ENCODE results near the gene C2CD2.

Gene C2CD2

DNA sequence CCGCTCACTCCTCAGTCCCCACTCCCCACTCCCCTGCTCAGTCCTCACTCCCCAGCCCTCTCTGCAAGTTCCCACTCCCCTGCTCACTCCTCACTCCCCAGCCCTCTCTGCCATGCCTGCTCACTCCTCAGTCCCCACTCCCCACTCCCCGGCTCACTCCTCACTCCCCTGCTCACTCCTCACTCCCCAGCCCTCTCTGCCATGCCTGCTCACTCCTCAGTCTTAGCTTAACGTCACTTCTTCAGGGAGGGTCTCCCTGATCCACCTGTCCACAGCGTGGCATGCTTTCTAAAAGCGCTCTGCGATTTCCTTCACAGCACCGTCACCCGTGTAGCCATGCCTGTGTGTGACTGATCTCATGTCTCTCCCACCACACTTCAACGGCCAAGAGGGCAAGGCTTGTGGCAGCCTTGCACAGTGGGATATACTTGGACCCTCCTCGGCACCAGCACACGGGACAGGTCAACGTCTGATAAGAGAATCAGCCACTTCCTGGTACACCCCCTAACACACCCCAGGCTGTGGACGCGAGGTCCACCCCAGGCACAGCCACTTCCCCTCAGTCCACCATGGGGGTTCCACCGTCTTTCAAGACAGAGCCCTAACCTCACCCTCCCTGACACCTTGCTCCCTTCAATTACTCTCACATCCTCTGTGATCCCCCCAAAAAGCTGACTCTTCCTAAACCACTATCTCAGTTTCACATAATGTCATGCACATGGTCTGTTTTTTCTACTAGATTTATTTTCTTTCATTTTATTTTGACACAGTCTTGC is 88.6 kb downstream of the C2CD2 start:
- DNase-seq (ENCODE audit: low read depth), result no peak

DNA sequence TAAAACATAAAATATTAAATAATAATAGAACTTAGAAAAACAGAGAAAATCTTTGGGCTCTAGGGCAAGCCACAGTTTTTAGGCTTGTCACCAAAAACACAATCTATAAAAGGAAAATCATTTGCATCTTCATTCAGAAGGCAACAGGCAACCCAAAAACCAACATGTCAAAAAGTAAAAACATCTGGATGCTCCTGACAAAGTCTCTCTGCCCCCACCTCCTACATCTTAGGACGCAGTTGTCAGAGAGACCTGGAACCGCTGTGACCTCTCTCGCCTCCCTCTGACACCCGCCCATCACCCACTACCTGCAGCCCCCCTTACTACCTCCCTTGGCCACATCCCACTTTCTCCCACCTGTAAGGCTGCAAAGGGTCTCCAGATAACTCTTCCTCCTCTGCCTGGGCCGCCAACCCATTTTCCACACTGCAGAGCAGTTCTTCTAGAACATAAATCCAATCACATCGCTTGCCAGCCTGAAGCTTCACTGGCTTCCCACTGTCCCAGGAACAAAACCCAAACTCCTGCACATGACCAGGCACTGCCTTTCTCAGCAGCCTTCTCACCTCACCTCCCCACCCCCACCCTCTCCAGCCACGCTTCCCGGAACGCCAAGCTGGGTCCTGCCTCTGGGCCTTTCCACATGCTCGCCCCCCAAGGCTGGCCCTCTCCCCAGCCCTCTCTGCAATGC is 89.4 kb downstream of the C2CD2 start:
- DNase-seq (ENCODE audit: low read depth), result no peak

GRCh38 chr21:41863439-41863740 is 90.4 kb downstream of the C2CD2 start:
- no peak for DNase-seq (ENCODE audit: low read depth)

GRCh38 chr21:41861987-41862386 is 91.8 kb downstream of the C2CD2 start:
- DNase-seq (ENCODE audit: low read depth), result no peak

DNA sequence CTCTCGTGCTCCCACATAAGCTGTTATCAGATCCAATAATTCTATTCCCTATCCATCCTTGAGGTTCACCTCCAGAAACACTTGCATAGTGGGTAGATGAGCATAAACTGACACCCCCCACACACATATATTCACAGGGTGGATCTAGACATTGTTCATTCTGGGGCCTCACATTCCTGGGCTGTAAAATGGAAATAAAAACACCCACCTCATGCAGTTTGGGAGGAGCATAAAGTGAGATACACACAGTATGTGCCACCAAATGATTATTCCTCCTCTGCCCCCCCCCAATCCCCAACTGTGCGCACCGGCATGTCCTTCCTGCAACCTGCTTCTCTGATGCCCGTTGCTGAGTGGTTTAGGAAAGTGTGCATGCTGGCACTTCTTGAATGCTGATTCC is 92.6 kb downstream of the C2CD2 start:
- no peak for DNase-seq (ENCODE audit: low read depth)

DNA sequence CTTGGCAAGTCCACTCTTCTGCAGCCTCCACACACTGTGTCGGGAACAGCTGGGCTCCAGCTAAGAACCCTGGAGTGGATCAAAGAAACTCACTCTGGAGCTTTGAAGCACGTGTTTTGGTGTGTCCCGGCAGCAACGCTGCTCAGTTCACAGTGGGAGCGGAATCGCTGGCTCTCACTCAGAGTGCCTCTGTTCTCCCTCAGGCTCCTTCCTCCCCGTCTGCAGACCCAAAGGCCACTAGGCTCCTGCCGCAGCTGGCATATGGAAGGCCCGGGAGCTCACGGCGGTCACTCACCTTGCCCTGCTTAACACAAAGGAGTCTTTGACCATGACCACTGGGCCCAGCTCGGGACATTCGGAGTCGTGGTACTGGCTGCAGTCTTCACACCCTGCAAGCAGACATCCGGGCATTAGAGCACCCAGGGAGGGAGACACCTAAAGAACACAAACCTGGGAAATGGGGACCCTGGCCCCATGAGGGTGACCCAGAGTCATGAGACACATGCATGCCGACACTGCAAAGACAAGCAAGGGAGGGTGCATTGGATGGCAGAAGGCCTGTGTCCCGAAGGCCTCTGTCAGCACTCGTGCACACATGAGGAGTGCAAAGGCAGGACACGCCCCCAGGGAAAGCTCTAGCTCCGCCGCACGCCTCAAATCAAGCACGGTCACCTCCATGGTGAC is 94.4 kb downstream of the C2CD2 start:
- no peak for DNase-seq (ENCODE audit: low read depth)

- DNase-seq (ENCODE audit: low read depth), result no peak
Observed at GRCh38 chr21:41858466-41859296, 95.1 kb downstream of the C2CD2 start.

GRCh38 chr21:41857771-41858300 is 96.0 kb downstream of the C2CD2 start:
- no peak for DNase-seq (ENCODE audit: low read depth)

- no peak for DNase-seq (ENCODE audit: low read depth)
Observed at GRCh38 chr21:41856572-41856971, 97.2 kb downstream of the C2CD2 start.

DNA sequence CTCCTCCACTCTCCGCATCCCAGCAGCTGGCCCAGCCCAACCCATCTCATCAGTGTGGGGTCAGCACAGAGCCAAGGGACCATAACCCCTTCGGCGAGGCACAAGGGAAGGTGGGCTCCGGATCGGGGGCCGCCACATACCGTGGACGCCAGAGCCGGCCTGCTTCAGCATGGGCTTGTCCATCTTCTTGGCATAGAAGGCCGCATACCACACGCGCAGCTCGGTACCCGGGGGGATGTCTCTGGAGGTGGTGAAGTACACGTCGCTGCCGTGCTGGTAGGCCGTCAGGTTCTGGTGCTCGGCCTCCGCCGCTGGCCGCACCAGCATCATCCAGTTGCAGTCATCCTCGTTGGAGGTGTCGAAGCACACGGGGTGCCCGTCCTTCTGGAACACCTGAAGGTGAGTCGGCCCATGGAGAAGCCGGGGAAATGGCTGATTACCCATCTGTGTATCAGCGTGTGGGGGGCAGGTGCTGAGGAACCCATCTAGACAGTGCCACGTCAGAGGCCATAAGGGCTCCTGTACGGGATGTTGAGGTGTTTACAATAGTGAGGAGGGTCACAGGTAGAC is 99.3 kb downstream of the C2CD2 start:
- DNase-seq (ENCODE audit: low read depth), result no peak

DNA sequence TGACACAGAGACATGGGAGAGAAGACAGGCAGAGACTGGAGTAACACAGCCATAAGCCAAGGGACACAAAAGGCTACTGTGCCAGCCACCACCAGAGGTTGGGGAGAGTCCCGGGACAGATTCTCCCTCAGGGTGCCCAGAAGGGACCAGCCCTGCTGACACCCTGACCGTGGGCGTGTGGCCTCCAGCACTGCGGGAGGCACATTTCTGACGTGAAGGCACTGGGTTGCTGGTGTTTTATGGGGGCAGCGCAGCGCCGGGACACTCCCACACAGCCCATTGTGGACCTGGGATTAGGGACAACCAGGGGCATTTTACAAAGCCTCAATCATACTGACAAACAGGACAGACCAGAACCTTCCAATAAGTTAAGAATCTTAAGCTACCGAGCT is 100.9 kb downstream of the C2CD2 start:
- DNase-seq (ENCODE audit: low read depth), result no peak

DNA sequence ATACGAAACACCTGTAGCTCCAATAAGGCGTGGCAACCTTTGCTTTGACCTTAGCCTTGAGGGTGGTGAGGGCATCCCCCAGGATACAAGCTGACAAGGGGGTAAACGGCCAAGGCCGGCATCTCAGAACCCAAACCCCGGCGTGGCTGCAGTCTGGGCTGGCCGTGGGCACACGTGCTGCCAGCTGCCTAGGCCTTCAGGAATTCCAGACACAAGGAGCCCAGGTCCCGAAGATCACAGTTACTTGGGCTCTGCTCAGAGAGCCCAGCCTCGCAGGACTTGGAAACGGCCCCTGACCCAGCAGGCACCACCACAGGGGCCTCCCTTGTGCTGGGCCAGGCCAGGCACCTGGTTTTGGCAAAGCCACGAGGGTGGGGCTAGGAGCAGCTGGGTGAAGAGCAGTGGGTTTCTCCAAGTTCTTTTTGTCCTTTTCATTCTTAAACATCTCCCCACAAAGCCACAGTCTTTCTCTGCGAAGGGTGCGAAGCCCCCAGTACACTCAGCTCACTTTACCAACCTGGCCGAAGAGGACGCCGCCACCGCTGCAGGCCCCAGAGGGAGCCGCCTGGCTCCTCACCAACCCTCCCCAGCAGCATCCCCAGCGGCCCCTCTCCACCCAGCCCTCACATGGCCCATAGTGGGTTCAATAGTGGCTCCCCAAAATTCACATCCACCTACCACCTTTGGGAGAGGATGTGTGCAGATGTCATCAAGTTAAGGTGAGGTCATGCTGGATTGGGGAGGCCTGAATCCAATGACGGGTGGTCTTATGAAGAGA is 101.5 kb downstream of the C2CD2 start:
- no peak for DNase-seq (ENCODE audit: low read depth)

DNA sequence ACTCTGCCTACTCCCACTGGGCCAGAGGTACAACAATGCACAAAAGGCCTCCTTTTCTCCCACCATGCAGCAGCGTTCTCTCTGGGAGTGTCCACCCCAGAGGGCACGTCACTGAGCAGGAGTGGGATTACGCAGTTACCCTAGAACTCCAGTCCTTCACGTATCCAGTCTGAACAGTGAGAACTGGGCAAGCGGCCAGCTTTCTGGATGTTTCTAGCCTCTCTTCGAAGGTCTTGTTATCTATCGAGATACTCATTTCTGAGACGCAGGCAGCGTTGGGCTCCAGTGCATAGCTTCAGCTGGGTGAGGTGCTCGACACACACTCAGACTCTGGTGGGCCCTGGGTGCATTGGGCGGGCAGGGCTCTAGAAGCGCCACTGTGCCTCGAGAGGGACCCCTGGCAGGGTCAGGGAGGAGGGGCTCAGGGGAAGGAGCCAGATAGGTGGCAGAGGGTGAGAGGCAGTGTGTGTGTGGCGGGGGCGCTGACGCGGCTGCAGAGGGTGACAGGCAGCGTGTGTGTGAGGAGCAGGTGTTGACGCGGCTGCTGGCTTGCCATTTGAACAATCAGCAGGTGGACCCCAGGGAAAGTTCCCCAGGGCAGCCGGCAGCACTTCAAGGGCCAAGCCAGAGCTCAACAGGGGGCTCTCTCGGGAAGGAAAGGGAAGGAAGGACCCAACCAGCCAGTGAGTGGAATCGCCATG is 102.6 kb downstream of the C2CD2 start:
- DNase-seq (ENCODE audit: low read depth), result no peak

- no peak for DNase-seq (ENCODE audit: low read depth)
Observed at GRCh38 chr21:41850085-41850484, 103.7 kb downstream of the C2CD2 start.

- DNase-seq (ENCODE audit: low read depth), result no peak
Observed at GRCh38 chr21:41848958-41849580, 104.7 kb downstream of the C2CD2 start.

- no peak for DNase-seq (ENCODE audit: low read depth)
Observed at GRCh38 chr21:41848533-41848932, 105.3 kb downstream of the C2CD2 start.

GRCh38 chr21:41847066-41847804 is 106.6 kb downstream of the C2CD2 start:
- no peak for DNase-seq (ENCODE audit: low read depth)

- no peak for DNase-seq (ENCODE audit: low read depth)
Observed at GRCh38 chr21:41846536-41846935, 107.3 kb downstream of the C2CD2 start.

- DNase-seq (ENCODE audit: low read depth), result no peak
Observed at GRCh38 chr21:41846033-41846317, 107.8 kb downstream of the C2CD2 start.

Data from activated T-cell treated with anti-CD3 and anti-CD28 coated beads for 48 hours (primary cell).